ENCODE data around the gene ENG.
"Not testable (repeated sequence)": the region's sequence is repeated elsewhere in the genome, so short reads cannot be mapped to it uniquely, and the experiment has no call there.

ENG gene

DNA sequence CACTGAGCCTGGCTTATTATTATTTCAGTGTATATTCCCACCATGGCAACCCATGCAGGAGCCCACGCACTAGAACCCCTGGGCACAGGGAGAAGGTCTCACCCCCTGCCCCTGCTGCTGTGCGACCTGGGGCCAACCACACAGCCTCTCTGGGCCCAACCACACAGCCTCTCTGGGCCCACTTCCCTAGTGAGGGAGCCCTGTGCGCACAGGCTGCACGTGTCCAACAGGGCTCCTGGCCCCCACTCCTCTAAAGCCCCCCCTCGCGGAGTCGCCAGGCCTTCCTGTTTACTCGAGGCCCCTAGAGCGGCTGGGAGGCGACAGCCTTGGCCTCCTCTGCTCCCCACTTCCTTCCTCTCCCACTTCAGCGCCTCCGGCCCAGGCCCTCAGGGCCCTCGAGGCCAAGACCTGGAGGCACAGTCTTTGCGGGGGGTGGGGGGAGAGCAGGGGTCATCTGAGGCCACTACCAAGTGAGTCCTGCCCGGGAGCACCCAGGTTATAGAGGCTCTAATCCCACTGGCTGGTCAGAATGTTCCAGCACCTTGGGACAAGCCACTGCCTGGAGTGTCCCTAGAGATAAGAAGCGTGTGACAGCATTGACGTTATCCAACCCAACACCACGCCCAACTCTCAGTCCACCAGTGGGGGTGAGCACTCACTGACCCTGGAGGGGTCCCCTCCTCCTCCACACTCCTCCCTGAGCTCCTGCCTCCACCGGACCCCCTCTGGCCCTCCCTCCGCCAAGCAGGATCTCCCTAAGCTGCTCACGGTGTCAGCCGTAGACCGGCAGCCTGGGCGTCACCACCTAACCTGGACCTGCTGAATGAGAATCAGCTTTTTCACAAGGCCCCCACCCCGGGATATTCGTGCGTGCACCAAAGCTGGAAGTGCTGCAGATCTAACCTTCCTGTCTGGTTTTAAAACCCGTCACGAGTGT lies 7.9 kb upstream of the ENG start:
- DNase-seq = no peak

DNA sequence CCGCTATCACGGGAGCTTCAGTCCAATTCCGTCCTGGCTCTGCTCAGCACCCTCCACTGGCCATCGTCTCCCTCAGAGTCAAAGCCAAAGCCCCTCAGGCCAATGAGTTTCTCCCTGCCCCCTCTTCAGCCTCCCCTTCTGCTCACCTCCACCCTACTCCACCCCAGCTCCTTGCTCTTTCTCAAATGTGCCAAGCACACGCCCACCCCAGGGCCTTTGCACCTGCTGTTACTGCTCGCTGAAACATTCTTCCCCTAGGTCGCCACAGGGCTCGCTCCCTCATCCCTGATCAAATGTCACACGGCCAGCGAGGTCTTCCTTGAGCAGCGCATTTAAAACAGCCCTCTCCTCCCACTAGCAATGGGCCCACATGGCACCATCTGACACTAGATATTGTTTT lies 6.3 kb upstream of the ENG start:
- no peak for DNase-seq

DNA sequence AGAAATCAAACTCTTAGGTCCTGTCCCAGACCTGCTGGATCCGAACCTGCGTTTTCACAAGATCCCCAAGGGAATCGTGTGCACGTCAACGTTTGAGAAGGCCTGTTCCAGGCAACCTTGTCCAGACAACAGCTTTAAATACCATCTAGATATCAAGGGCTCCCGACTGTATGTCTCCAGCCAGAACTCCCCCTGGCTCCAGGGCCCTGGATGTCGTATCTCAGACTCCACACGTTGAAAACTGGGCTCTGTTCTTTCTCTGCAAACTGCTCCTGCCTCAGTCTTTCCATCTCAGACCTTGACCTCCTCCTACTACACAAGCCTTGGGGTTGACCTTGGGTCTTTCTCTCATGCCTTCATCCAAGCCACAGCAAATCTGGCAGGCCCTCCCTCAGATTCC lies 5.8 kb upstream of the ENG start:
- no peak for DNase-seq

DNA sequence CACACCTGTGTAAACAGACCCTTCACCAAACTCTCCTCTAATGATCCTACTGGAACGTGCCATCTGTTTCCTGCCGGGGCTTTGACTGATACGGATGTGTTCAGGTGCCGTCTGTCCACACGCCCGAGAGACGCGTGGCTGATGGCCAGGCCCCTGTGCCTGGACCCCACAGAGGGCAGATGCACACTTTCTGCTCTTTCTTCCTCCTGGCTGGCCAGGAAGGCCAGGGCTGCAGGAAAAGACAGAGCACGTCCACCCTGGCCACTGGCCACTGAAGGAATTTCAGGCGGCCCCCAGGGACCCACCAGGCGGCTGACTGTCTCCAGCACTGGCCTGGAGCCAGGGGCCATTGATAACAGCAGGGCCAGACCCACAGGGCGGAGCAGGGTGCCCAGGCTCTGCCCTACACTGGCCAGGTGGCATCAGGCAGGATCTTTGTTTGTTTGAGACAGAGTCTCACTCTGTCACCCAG lies 3.6 kb upstream of the ENG start:
- no peak for DNase-seq

DNA sequence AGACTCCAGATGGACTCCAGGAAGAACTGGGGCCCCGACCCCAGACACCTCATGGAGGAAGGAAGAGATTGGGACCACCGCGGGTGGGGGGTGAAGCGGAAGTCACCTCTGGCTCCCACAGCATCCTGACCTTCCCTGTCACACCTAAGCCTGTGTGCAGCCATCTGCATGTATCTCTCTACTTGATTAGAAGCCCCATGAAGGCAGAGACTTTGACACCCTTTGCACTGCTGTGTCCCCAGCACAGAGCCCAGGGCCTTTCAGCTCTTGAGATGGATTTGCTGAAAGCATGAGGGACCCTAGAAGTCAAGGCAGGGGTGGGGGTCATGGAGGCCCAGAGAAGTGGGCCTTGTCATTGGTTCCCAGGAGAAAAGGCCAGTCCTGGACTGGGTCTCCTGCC lies 2.8 kb upstream of the ENG start:
- no peak for DNase-seq

DNA sequence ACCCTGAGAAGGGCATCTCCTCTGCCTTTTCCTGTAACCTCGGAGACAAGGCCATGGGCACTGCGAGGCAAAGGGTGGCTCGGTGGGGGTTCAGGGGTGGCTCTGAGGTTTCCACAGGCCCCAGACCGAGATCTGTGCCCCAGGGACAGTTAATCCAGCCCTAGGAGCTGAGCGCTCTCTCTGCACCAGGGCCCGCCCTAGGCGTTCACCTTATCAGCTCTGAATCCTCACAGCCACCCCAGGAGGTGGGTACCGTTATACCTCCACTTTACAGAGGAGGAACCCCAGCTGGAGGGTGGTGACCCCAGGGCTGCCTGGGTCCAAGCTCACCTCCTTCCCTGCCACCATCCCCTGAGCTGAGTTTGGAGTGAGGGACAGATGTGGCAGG lies 2.3 kb upstream of the ENG start:
- no peak for DNase-seq

DNA sequence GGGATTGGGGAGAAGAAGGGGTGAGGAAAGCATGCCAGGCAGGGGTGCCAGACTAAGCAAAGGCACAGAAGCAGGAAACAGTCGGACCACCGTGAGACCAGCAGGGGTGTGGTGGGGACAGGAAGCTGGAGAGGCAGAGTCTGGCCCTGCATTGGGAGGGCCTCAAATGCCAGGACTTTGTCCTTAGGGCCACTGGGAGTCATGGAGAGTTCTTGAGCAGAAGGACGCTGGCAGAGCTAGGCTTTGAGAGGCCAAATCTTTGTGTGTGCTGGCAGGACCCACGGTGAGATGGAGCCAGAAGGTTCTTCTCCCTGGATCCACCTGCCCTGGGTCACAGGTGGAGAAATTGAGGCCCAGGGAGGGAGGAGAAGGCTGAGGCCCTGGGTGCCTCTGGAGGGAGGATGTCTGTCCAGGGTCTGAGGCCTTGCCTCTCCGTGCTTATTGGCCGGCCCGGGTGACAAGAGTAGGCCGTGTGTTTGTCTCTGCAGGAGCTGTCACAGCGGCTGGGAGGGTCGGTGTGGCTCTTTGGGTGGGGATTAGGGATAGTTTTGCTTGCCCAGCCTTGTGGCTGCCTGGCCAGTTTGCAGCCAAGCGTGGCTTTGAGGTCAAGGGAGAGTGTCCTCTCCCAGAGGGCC lies 1.8 kb upstream of the ENG start:
- no peak for DNase-seq

DNA sequence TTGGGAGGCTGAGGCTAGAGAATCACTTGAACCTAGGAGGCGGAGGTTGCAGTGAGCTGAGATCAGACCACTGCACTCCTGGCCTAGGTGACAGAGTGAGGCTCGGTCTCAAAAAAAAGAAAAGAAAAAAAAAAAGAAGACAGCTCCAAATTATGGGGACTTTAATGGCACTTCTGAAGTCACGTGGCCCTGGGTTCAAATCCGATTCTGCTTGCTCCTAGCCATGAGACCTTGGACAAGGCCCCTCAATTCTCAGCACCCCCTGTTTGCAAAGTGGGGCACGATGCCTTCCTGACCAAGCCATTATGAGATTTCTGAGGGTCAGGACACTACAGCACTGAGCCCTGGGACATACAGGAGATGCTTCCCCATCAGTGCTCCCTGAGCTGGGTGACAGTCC lies 1.1 kb upstream of the ENG start:
- no peak for DNase-seq

DNA sequence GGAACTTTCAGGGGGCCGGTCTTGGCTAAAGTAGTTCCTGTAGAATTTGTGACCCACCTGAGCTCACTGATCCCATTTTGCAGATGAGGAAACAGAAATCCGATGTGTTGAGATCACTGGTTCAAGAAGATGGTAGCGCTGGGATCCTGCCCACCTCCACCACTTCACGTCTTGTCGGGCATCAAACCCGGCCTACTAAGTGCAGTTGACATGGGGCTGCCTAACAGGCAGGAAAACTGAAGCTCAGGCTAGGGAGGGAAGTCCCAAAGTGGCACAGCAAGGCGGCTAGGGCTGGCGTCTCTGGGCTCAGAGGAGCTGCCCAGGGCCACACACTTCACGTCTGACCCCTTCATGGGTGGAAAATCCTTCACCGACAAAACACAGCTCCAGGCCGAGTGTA lies 502 bp upstream of the ENG start:
- DNase-seq = no peak

DNA sequence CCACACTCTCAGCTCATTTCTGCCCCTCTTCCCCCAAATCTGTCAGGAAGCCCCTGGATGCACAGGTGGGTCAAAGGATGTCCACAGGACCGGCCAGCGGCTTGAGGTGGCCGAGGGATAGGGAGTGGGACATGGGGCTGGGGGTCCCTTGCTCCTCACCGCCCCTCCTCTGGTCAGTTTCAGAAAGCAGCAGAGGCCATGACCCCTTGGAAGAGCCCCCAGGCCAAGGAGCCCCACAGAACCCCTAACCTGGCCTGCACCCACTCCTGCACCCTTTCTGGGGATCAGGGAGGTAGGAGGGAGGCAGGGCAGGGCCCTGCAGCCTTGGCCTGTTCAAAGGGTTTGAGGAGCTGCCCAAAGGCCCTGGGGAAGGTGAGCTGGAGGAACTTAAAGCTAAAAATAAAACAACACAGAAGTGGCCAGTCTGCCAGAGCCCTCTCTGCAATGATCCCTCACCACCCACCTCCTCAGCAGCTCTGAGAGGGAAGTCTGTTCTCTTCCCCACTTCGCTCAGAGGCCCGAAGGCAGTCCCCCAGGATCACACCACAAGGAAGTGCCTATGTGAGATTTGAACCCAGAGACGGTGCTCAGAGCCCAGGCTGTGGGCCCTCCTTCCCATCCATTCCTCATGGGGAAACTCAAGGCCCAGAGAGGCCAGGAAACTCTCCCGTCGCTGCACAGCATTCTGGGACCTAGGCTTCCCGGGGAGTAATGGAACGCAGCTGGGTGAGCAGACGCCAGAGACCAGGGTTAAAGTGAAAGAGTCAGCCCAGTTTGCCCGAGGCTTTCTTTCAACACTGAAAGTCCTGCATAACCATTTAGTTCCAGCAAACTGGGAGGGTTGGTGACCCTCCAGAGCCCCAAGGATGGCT lies 910 bp downstream of the ENG start:
- DNase-seq = no peak

DNA sequence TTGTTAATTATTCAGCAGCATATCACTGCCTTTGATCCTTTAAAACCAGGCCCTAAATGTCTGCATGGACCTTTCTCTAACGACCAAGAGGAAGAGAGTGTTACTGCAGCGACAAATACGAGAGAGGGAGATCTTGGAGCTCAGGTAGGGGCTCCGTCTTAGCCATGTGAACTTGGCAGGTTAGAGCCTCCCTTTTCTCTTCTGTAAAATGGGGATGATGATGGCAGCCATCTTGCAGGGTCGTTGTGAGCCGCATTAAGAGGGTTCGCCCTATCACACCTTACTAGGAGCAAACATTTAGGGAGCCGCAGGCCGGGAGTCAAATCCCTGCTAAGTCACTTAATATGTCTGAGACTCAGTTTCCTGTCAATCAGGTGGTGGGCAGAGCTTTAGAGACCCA lies 1.6 kb downstream of the ENG start:
- DNase-seq = no peak

DNA sequence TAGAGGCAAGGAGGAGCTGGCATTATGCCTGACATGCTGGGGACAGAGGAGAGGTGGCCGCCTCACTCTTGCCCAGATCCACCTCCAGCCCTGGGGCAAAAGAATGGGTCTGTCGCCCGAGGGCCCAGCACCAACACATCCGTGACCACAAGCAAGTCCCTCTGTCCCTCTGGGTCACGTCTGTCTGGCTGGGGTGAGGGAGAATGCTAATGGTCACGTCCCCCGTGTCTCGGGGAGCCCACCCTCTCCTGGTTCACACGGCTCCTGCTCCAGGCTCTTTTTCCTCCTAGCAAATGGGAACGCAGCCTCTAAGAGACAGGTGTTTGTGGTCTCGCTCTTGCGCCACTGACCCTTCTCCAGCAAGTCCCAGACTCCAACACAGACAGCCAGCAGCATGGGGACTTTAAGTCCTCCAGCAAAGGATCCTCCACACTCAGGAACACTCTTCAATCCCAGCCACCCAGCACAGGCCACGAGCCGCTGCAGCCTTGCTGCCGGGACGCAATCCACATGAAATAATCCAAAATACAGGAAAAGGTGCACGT lies 4.1 kb downstream of the ENG start:
- no peak for DNase-seq

DNA sequence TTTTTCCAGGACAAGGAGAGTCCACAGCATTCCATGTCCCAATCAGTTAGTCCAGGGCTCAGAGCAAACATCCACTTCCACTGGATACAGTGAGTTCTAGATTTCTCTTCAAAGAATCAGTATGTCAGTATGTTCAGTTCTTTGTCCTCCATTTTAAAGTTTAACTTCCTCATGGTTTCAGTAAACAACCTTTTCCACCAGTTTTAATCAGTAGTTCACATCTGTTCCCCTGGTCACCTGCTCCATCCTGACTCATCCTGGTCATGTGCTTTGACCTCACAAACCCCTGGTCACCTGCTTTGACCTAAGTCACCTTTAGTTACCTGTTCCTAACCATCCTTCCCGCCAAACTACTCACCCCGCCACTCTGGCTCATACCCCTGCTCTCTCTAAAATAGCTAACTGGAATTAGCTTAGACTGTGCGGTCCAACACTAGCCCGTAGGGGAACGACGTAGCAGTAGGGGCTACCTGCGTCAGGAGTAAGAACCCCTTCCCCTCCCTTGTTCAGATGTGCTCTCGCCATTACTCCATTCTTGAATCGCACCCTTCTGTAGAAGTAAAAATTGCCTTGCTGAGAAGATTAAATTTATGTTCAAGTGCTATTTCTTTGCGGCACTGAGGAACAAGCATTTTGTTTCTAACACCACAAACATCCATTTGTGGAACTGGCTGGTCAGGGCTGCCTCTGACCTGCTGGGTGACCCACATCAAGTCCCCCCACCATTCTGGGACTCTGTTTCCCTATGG lies 5.5 kb downstream of the ENG start:
- no peak for DNase-seq

DNA sequence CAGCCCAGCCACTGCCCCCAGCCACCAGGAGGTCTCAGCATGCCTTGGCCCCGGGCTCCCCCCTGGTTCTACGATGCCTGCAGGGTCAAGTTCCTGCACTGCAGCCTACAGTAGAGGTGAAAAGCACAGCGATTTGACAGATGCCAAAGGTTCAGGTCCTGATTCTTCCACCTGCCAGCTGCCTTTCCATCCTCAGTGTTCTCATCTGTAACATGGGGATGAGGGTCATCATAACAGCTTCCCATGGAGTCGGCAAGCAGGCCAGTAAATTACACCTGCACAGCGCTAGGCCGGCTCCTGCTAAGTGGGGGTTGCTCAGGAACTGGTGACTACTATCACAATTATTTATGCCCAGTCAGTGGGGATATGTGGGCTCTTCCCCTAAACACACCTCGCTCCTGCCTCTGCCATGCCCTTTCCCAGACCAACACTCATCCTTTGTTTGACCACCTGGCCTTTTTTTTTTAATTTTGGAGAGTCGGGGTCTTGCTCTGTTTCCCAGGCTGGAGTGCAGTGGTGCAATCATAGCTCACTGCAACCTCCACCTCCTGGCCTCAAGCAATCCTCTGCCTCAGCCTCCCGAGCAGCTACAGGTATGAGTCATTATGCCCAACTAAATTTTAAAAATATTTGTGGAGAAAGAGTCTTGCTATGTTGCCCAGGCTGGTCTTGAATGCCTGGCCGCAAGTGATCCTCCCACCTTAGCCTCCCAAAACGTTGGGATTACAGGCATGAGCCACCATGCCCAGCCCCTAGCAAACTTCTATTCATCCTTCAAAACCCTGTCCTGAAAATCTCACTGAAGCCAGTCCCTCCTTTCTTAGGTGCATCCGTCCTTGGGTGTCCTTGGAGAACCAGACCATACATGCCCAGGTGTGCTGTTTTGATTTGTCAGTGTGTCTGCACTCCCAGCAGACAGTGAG lies 6.4 kb downstream of the ENG start:
- DNase-seq = no peak

DNA sequence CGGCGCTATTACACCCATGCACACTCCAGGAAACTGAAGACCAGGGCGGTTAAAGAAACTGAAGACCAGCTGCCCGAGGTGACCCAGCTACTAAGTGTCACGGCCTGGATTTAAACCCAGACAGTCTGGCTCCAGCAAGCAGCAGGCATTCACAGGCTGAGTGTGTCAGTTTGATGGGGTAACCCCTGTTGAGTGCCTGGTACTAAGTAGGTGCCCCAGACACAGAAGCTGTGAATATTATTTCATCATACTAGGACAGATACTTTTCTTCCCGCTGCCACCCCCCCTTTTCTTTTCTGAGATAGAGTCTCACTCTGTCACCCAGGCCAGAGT lies 7.3 kb downstream of the ENG start:
- no peak for DNase-seq

DNA sequence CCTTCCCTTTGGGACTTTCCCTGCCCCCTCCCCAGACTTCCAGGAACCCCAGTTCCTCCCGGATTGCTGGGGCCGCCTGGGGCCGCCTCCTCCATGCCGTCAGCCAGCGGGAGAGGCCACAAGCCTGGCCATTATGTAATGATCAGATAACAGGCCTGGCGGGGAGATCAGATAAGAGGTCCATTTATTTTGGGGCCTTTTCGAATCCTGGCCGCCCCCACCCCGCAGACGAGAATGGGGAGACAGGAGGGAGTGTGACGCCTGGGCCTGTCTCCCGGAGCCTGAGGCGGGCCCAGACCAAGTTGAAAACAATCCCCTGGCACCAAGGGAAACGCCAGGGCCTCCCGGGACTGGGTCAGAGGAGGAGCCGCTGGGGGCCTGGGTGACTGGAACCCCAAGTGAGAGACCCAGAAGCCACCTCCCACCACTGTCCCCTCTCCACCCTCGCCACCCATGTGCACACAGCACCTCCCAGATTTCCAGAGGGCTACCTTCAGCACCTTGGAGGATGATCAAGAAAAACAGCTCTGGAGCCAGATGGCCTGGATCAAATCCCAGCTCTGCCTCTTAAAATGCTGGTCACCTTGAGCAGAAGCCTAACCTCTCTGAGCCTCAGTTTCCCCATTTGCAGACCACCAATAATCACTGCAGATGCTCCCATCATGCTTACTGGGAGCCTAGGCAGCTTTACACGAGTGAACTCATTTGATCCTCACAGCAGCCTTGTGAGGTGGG lies 7.8 kb downstream of the ENG start:
- DNase-seq = no peak

DNA sequence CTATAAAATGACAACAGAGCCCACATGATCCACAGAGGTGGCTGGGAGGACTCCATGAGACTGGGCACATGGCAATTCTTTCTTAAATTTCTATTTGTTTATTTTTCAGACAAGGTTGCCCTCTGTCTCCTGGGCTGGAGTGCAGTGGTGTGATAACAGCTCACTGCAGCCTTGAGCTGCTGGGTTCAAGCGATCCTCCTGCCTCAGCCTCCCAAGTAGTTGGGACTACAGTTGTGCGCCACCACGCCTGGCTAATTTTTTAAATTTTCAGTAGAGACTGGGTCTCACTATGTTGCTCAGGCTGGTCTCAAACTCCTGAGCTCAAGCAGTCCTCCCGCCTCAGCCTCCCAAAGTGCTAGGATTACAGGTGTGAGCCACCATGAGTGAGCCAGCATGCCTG lies 8.8 kb downstream of the ENG start:
- not testable (repeated sequence) for DNase-seq

DNA sequence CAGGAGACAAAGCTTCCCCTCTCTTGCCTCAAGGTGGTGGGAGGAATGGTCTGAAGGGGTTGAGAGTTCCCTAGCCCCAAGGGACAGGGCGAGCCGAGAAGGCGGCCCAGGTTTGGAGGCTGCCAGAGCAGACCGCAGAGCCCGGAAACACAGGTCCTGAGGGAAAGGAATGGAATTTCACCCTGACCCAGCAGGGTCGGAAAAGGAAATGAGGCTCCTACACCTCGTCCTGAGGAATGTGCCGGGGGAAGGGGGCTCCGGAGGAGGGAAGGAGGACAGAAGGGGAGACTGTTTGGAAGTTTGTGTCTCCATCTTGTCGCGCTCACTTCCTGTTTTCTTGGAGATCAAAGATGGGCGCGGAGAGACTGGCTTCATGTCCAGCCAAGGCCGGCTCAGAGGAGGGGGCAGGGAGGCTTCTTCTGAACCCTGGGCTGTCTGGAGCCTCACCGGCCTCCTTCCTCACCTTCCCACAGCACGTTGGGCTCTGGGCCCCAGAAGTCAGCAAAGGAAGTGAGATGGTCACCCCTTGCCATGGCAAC lies 9.6 kb downstream of the ENG start:
- DNase-seq = no peak

DNA sequence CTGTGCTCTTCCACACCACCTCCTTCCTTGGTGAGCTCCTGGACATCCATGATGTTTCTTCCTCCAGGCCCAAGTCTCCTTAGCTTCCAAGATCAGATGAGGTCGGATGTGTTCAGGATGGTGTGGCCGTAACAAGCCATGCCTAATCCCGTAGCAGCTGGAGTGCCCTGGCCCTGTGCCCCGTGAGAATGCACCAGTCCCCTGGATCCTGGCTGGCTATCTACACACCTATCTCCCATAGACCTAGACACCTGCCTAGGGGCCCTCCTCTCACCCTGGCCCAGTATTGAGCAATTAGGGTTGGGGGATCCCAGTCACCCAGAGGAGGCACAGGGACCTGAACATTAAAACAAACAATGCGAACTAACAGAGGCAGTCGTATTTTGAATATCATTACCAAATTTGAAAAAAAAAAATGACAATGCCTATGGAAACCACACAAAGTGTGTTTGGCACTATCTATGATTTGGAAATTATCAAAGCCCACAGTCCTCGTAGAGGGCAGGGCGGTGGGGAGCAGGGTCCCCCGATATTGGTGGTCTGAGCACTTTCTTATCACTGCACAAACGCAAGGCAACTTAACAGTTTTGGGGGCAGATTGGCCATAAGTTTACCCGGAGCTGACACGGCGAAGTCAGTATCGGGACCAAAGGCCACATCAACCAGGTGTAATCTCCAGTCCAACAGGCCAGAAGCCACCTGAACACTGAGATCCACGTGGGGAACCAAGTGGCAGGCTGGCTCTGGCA lies 13.2 kb downstream of the ENG start:
- no peak for DNase-seq

Data from SW 1271 (cell line).